Colonic mucosa (tissue), 4 donors: Measurements from ENCODE around the gene TTLL1. TPM values are rescaled to one million over a fixed set of nuclear protein-coding genes. Genes with fewer than 3 reads are reported as not detected.
A peak's percentile ranks its signal among the peaks of the same experiment; 100 is the strongest.

ENCODE experiments used
- DNase-seq: peaks from one replicate; pipeline ENCODE4 v3.0.0-alpha.2; 2020
- H3K27ac ChIP-seq: fragments of 200-600 bp; one replicate; pipeline ENCODE4 v1.8.0; 2021
- H3K27me3 ChIP-seq: fragments of 200-600 bp; one replicate; pipeline ENCODE4 v1.8.0; 2021
- H3K36me3 ChIP-seq: fragments of 200-600 bp; one replicate; pipeline ENCODE4 v1.8.0; 2021
- H3K4me1 ChIP-seq: fragments of 200-600 bp; one replicate; pipeline ENCODE4 v1.8.0; 2021; ENCODE audit warnings: mild to moderate bottlenecking
- H3K4me3 ChIP-seq: fragments of 200-600 bp; one replicate; pipeline ENCODE4 v1.8.0; 2021
- H3K9ac ChIP-seq, 2 donors: one replicate each; pipeline ENCODE4 v1.7.0; 2013; ENCODE audit warnings: control low read depth in 2 of 2, low read depth in 2 of 2, low read length in 2 of 2
- H3K9me3 ChIP-seq: fragments of 200-600 bp; one replicate; pipeline ENCODE4 v1.8.0; 2021
- intact Hi-C: fragments of 100-400 bp; cut with DNase I; formaldehyde crosslinking; loops from one replicate; pipeline ENCODE4 v1.14.1; 2022
- total RNA-seq, 2 donors: library from RNA; stranded (reverse); fragmentation: NEBNext Ultra II Directional in 1 of 2; extraction: Animal tissue kit (Norgen Biotek cat#: 25700) in 1 of 2; gene quantifications; one replicate each; pipeline ENCODE4 v1.2.1, GENCODE V29; 2021
- TF ChIP-seq, protein P1 (sequence below): fragments of 200-600 bp; IDR thresholded peaks from one replicate; pipeline ENCODE4 v1.8.0; 2022; ENCODE audit warnings: antibody characterized with exemption, mild to moderate bottlenecking
- donor health status: healthy.
- donor health status: DM: no; HTN: no; CAD: no.
- donor health status: DM: no; HTN: no; CAD: no.

The TTLL1 gene
- total RNA-seq, 2 donors from 2014 or later: 1.9 to 3.3 TPM

DNA sequence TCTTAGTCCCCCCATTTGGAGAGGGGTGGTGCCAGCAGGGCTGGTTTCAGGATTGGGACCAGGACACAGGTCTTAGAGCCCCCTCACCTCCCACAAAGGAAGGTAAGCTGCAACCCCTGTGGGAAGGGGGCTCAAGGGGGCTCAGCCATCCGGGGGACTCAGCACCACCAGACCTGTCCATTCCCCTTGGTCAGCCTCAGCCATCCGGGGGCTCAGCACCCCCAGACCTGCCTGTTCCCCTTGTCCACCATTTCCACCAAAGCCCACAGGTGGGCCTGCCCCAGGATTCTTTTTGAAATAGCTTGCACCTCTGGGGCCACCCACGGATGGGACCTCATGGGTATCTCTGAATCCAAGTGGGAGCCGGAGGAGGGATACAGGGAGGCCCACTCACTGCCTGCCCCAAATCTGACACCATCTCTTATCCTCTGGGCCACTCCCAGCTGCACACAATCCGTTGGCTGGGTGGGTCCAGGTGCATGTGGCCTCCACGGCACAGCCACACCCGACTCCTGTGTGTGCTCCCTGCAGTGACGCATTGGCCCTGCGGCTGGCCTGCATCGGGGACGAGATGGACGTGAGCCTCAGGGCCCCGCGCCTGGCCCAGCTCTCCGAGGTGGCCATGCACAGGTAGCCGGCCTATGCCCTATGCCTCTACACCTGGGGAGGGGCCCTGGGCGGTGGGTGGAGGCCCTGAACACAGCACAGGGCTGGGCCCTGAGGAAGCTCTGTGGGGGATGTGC lies 38.1 kb upstream of the TTLL1 start:
- Histone ChIP-seq H3K27ac (peak overlapping the region; percentile 82), H3K9ac (peak overlapping the region; percentile 51 to 75), H3K36me3 (no peaks in the 10 kb centered on the region), H3K4me3 (peak overlapping the region; percentile 33), H3K9me3 (no peaks in the 10 kb centered on the region), H3K27me3 (no peaks in the 10 kb centered on the region), H3K4me1 (peaks cover 10% of the 10 kb centered on the region)
- TF ChIP-seq, protein P1, sequence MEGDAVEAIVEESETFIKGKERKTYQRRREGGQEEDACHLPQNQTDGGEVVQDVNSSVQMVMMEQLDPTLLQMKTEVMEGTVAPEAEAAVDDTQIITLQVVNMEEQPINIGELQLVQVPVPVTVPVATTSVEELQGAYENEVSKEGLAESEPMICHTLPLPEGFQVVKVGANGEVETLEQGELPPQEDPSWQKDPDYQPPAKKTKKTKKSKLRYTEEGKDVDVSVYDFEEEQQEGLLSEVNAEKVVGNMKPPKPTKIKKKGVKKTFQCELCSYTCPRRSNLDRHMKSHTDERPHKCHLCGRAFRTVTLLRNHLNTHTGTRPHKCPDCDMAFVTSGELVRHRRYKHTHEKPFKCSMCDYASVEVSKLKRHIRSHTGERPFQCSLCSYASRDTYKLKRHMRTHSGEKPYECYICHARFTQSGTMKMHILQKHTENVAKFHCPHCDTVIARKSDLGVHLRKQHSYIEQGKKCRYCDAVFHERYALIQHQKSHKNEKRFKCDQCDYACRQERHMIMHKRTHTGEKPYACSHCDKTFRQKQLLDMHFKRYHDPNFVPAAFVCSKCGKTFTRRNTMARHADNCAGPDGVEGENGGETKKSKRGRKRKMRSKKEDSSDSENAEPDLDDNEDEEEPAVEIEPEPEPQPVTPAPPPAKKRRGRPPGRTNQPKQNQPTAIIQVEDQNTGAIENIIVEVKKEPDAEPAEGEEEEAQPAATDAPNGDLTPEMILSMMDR: no peak
- intact Hi-C loops: no loop called here
- DNase-seq: peak; percentile 92

DNA sequence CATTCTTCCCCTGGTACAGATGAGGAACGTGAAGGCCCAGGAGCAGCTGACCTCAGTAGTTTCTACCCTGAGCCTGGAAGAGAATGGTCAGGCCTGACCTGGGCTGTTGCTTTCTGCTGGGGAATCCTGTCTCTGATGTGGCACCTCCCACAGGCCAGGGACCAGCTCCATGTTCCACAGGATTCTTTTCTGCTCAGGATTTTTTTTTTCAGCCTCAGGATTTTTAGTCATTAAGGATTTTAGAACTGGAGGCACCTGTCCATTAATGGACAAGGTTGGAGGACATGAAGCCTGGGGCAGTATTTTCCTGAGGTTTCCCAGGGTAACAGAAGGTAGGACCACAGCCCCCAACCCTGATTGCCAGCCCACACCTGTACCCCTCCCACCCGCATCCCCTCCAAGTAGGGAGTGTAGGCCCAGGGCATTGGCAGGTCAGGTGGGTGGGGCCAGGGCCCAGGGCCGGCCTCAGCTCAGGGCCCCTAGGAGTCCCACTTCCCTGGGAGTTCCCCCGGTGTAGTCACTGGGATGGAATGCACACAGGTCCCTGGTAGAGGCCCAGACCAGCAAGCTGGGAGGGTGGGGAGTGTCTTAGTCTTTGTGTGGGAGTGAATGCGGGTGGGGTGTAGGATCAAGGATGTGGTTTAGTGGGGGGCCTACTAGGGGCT lies 37.4 kb upstream of the TTLL1 start:
- Histone ChIP-seq H3K27me3 (no peaks in the 10 kb centered on the region), H3K27ac (peak overlapping the region; percentile 82), H3K9ac (peak overlapping the region in 1 of 2 donors; percentile 75), H3K4me1 (peaks cover 10% of the 10 kb centered on the region), H3K4me3 (no peak overlapping the region), H3K36me3 (no peaks in the 10 kb centered on the region), H3K9me3 (no peaks in the 10 kb centered on the region)
- TF ChIP-seq, protein P1: no peak
- intact Hi-C loops: no loop called here
- DNase-seq: peak; percentile 78

DNA sequence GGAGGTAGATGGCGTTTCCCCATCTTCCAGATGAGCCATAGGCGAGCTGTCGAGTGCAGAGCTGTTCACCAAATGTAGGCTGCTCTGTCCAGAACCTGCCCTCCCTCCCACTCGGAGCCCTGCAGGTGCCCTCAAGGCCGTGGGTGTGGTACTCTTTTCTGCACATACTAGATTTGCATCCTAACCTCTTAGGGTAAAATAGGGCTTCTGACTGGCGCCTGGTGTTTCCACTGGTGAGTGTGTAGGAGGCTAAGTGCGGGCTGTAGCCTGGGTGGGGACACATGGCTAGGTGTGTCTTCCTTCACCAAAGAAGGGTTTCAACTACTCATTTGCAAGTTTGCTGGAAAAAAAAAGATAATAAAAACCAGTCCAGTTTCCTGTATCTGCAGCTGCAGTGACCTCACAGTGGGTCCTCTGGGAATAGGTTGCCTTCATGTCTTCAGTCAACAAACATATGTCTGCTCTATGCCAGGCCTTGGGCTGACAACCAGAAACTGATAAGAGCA lies 29.8 kb upstream of the TTLL1 start:
- H3K9me3 ChIP-seq: no peaks in the 10 kb centered on the region
- DNase-seq: peak; percentile 62
- TF ChIP-seq, protein P1: no peak
- peak overlapping the region; percentile 24 for H3K27ac ChIP-seq
- no peaks in the 10 kb centered on the region for H3K27me3 ChIP-seq
- H3K36me3 ChIP-seq: no peaks in the 10 kb centered on the region
- peaks cover 28% of the 10 kb centered on the region for H3K4me1 ChIP-seq
- no peak overlapping the region for H3K4me3 ChIP-seq
- intact Hi-C loops: no loop called here
- H3K9ac ChIP-seq: peak overlapping the region in 1 of 2 donors; percentile 61

DNA sequence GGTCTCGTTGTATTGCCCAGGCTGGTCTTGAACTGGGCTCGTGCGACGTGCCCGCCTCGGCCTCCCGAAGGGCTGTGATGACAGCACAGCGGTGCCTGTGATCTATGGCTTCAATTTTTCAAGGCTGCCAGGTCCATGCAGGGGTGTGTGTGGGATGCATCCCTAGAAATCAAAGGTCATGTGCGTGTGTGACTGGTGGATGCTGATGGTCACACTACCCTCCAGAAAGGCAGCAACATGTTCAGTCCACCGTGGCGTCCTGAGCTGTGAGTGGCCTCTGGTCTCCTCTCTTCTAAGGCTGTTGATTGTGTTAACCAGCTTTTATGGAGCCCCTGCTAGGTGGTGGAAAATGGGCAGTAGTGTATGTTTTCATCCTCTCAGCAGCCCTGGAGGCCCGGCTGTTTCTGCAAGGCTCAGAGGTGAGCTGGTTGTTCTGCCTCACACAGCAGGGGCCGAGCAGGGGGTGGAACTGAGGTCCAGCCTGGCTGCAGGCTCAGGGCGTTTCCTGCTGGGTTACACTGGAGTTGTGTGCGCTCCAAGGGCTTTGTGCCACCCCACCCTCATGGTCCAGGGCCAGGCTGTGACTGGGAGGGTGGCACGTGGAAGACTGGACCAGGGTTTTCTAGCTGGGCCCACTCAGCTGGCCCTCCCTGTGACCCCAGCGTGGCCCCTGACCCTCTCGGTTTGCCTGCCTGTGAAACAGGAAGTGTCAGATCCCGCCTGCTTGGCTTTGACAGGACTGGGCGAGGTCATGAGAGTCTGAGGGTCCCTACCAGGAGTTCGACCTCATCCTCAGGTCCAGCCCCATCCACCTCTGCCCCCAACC lies 29.0 kb upstream of the TTLL1 start:
- Histone ChIP-seq H3K27me3 (no peaks in the 10 kb centered on the region), H3K9me3 (no peaks in the 10 kb centered on the region), H3K9ac (peak overlapping the region in 1 of 2 donors; percentile 61), H3K27ac (peak overlapping the region; percentile 24), H3K36me3 (no peaks in the 10 kb centered on the region), H3K4me3 (no peak overlapping the region), H3K4me1 (peaks cover 28% of the 10 kb centered on the region)
- TF ChIP-seq, protein P1: no peak
- DNase-seq: peak; percentile 74
- intact Hi-C loops: no loop called here

DNA sequence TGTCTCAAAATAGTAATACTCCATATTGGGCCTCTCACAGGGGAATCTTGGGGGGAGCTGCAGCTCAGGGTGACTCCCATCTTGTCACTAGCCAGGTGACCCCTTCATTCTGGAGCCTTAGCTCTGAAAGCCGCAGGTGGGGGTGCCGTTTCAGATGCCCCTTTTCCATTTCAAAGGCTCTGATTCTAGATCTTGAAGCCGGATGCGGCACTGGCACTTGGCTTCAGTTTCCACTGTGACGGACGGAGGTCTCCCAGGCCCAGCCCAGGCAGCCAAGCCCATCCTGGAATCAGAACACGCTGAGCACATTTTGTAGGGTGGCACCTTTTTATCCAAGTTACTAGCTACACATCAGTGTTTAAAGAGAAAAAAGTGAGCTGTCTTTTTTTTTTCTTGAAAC lies 27.7 kb upstream of the TTLL1 start:
- Histone ChIP-seq H3K9me3 (no peaks in the 10 kb centered on the region), H3K27me3 (no peaks in the 10 kb centered on the region), H3K4me3 (no peak overlapping the region), H3K4me1 (peaks cover 28% of the 10 kb centered on the region), H3K9ac (no peak overlapping the region), H3K36me3 (no peaks in the 10 kb centered on the region), H3K27ac (no peak overlapping the region)
- intact Hi-C loops: no loop called here
- DNase-seq: no peak
- TF ChIP-seq, protein P1: no peak
